IMR-90 (cell line): ENCODE data around the gene KDM6A.

Experiments used
- FOS ChIP-seq: fragments of 150-350 bp; IDR thresholded peaks from 2 replicates; pipeline ENCODE4 v1.6.1; 2016; ENCODE audit warnings: low read depth, low read length
- MAZ ChIP-seq: IDR thresholded peaks from 2 replicates; pipeline ENCODE4 v1.6.1; 2012; ENCODE audit warnings: low read depth, mild to moderate bottlenecking, low read length, improper control_type of control experiment, moderate library complexity, borderline replicate concordance
- POLR2A ChIP-seq: IDR thresholded peaks from 2 replicates; pipeline ENCODE4 v1.6.1; 2012; ENCODE audit warnings: mild to moderate bottlenecking, low read depth, low read length
- RAD21 ChIP-seq: IDR thresholded peaks from 2 replicates; pipeline ENCODE4 v1.6.1; 2012; ENCODE audit warnings: low read length, improper control_type of control experiment
- RFX5 ChIP-seq: IDR thresholded peaks from 2 replicates; pipeline ENCODE4 v1.8.0; 2012; ENCODE audit warnings: low read depth, mild to moderate bottlenecking, low read length, moderate library complexity
- TF ChIP-seq, protein P1 (sequence below): conservative IDR thresholded peaks from 2 replicates; pipeline ENCODE4 v1.5.1; 2012; ENCODE audit warnings: mild to moderate bottlenecking, low read depth, low read length, improper control_type of control experiment
- TF ChIP-seq, protein P2 (sequence below): fragments of 150-350 bp; IDR thresholded peaks from 2 replicates; pipeline ENCODE4 v1.6.1; 2017; ENCODE audit warnings: mild to moderate bottlenecking, antibody characterized with exemption, low read length, low read depth
- TF ChIP-seq, protein P3 (sequence below): fragments of 150-350 bp; IDR thresholded peaks from 2 replicates; pipeline ENCODE4 v1.6.1; 2016; ENCODE audit warnings: low read depth, mild to moderate bottlenecking, low read length, moderate library complexity, borderline replicate concordance

DNA sequence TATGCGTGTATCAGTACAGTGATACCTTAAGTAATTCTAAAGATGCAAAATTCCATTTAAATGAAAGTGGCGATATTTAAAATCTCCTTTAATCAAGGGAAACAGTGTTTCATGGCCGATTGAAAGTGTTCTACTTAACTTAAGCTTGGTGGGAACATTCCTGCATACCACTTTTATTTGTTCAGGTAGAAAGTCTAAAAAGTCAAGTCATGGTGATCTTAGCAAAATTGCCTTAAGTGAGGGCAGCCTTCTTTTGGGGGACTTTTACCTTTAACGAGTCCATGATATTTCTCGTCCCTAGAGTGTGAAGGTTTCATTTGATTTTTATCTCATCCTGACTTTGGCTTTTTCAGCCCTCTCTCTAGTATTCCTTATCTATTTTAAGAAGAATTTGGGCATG lies 149.2 kb downstream of the KDM6A start:
- no peak for TF ChIP-seq RFX5
- TF ChIP-seq, protein P1, sequence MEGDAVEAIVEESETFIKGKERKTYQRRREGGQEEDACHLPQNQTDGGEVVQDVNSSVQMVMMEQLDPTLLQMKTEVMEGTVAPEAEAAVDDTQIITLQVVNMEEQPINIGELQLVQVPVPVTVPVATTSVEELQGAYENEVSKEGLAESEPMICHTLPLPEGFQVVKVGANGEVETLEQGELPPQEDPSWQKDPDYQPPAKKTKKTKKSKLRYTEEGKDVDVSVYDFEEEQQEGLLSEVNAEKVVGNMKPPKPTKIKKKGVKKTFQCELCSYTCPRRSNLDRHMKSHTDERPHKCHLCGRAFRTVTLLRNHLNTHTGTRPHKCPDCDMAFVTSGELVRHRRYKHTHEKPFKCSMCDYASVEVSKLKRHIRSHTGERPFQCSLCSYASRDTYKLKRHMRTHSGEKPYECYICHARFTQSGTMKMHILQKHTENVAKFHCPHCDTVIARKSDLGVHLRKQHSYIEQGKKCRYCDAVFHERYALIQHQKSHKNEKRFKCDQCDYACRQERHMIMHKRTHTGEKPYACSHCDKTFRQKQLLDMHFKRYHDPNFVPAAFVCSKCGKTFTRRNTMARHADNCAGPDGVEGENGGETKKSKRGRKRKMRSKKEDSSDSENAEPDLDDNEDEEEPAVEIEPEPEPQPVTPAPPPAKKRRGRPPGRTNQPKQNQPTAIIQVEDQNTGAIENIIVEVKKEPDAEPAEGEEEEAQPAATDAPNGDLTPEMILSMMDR = no peak
- TF ChIP-seq, protein P2, sequence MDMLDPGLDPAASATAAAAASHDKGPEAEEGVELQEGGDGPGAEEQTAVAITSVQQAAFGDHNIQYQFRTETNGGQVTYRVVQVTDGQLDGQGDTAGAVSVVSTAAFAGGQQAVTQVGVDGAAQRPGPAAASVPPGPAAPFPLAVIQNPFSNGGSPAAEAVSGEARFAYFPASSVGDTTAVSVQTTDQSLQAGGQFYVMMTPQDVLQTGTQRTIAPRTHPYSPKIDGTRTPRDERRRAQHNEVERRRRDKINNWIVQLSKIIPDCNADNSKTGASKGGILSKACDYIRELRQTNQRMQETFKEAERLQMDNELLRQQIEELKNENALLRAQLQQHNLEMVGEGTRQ = no peak
- TF ChIP-seq POLR2A = no peak
- TF ChIP-seq RAD21 = no peak
- no peak for TF ChIP-seq FOS
- TF ChIP-seq, protein P3, sequence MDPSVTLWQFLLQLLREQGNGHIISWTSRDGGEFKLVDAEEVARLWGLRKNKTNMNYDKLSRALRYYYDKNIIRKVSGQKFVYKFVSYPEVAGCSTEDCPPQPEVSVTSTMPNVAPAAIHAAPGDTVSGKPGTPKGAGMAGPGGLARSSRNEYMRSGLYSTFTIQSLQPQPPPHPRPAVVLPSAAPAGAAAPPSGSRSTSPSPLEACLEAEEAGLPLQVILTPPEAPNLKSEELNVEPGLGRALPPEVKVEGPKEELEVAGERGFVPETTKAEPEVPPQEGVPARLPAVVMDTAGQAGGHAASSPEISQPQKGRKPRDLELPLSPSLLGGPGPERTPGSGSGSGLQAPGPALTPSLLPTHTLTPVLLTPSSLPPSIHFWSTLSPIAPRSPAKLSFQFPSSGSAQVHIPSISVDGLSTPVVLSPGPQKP = no peak
- TF ChIP-seq MAZ = no peak
